CD4-positive, alpha-beta T cell treated with Interleukin-4 for 4 hours (primary cell): Measurements from ENCODE around the gene MX1.

ENCODE experiments used
- DNase-seq: peaks from one replicate; pipeline ENCODE4 v3.0.0-alpha.2; 2020

MX1 gene

GRCh38 chr21:41432562-41433460 lies 6.8 kb downstream of the MX1 start:
- no peak for DNase-seq

DNA sequence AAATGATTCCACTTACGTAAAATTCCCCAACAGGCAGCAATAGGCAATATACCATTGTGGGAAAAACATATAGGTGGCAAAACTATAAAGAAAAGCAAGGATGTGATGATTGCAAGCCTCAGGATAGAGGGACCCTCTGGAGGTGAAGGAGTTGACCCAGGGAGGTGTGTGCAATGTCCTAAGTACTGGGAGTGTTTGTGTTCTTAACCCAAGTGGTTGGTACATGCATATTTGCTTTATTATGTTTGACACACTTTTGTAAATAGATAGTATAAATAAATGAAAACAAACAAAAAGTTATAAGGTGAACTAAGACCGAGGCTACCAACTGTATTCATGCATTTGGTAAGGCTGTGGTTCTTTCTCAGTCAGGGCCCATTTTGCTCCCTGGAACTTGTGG lies 7.5 kb downstream of the MX1 start:
- DNase-seq: no peak

DNA sequence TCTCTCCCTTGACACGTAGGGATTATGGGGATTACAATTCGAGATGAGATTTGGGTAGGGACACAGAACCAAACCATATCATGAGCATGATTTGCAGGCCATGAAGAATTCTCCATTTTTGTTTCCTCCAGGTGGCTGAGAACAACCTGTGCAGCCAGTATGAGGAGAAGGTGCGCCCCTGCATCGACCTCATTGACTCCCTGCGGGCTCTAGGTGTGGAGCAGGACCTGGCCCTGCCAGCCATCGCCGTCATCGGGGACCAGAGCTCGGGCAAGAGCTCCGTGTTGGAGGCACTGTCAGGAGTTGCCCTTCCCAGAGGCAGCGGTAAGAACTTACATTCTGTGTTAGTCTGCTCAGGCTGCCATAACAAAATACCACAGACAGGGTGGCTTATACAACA lies 9.7 kb downstream of the MX1 start:
- no peak for DNase-seq

GRCh38 chr21:41437729-41438128 lies 11.7 kb downstream of the MX1 start:
- DNase-seq: no peak

DNA sequence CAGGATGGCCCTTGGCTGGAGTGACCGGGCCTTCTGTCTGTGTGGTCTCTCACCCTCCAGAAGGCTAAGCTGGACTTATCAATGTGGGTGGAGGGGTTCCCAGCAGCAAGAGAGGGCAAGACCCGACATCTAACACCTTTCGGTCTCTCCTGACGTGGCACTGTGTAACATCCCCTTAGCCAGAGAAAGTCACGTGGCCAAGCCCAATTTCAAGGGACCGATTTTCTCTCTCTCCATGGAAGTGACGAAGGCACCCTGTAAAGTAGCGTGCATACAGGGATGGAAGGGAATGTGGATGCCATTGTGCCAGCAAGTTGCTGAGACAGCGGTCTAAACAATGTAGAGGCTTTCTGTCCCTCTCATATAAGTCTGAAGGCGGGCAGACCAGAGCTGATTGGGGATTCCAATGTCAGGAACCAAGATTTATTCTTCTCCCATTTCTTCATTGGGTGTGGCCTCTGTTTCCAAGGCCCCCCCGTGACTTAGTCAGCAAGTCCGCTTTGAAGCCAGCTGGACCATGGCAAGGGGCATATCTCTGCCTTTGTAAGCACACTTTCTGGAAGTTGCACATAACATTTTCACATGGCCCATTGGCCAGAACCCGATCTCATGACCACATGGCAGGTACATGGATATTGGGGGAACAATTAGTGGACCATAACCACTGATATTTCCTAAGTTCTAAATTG lies 12.5 kb downstream of the MX1 start:
- DNase-seq: no peak

DNA sequence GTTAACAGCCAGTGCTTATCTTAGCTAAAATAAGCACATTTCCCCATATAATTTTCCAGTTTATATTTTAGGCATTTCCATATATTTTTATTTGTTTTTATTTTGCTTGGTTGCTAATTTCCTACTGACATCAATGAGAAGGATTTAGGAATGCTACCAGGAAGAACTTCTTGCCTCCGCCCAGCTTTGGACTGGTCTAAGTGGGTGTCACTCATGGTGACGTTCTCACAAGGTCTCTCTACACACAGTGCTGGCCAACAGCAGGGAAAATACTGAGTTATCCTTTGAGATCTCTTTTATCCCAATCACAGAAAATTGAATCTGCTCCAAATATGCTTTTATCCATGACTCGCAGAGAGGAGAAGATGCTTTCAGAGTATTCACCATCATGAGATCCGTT lies 13.2 kb downstream of the MX1 start:
- no peak for DNase-seq

DNA sequence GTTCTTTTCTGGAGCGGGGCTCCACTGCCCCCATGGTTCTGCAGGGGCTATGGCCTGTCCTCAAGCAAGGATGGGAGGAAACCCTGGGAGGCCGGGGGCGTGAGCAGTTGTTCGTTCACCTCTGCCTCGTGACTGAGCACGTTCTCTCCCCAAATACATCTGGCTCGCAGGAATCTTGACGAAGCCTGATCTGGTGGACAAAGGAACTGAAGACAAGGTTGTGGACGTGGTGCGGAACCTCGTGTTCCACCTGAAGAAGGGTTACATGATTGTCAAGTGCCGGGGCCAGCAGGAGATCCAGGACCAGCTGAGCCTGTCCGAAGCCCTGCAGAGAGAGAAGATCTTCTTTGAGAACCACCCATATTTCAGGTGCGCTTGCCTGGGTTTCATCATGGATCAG lies 15.5 kb downstream of the MX1 start:
- no peak for DNase-seq

- DNase-seq: no peak
Observed at GRCh38 chr21:41442481-41443186, 16.6 kb downstream of the MX1 start.

GRCh38 chr21:41443562-41443961 lies 17.5 kb downstream of the MX1 start:
- DNase-seq: no peak

- DNase-seq: no peak
Observed at GRCh38 chr21:41444703-41445464, 18.8 kb downstream of the MX1 start.

GRCh38 chr21:41445465-41445862 lies 19.4 kb downstream of the MX1 start:
- no peak for DNase-seq

GRCh38 chr21:41446586-41446985 lies 20.5 kb downstream of the MX1 start:
- no peak for DNase-seq

GRCh38 chr21:41447356-41447755 lies 21.3 kb downstream of the MX1 start:
- DNase-seq: no peak

GRCh38 chr21:41449613-41450012 lies 23.6 kb downstream of the MX1 start:
- no peak for DNase-seq

GRCh38 chr21:41451753-41452676 lies 26.0 kb downstream of the MX1 start:
- no peak for DNase-seq

DNA sequence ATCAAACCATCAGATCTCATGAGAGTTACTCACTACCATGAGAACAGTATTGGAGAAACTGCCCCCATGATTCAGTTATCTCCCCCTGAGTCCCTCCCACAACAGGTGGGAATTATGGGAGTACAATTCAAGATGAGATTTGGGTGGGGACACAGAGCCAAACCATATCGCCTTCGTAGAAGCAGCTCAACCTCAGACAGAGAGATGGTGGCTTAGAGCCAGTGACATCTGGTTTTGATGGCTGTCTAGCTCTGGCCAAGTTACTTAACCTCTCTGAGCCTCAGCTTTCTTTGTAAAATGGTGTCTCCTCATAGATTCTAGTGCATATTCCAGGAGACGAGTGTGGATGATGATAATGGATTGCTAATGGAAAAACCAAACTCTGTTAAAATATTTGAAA lies 27.2 kb downstream of the MX1 start:
- DNase-seq: no peak

GRCh38 chr21:41453761-41454160 lies 27.7 kb downstream of the MX1 start:
- no peak for DNase-seq

- DNase-seq: no peak
Observed at GRCh38 chr21:41458121-41458520, 32.1 kb downstream of the MX1 start.

DNA sequence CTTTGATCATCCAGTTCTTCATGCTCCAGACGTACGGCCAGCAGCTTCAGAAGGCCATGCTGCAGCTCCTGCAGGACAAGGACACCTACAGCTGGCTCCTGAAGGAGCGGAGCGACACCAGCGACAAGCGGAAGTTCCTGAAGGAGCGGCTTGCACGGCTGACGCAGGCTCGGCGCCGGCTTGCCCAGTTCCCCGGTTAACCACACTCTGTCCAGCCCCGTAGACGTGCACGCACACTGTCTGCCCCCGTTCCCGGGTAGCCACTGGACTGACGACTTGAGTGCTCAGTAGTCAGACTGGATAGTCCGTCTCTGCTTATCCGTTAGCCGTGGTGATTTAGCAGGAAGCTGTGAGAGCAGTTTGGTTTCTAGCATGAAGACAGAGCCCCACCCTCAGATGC lies 32.5 kb downstream of the MX1 start:
- no peak for DNase-seq

- no peak for DNase-seq
Observed at GRCh38 chr21:41459884-41460534, 34.0 kb downstream of the MX1 start.
